GM19397 (cell line): ENCODE data around the gene GALNTL6.
"Not testable (repeated sequence)": the region's sequence is repeated elsewhere in the genome, so short reads cannot be mapped to it uniquely, and the experiment has no call there.

ENCODE experiments used
- ATAC-seq: cut with Tn5 transposase; IDR thresholded peaks from one replicate; pipeline ENCODE4 v1.9.1; 2021; ENCODE audit warnings: mild to moderate bottlenecking, moderate library complexity; ENCODE audit not compliant: unreplicated experiment

The GALNTL6 gene

GRCh38 chr4:172709376-172709775 lies 896.2 kb downstream of the GALNTL6 start:
- ATAC-seq, result no peak

GRCh38 chr4:172716291-172716690 lies 903.1 kb downstream of the GALNTL6 start:
- ATAC-seq, result no peak

GRCh38 chr4:172721659-172722058 lies 908.5 kb downstream of the GALNTL6 start:
- no peak for ATAC-seq

- no peak for ATAC-seq
Measured at GRCh38 chr4:172725581-172725980, 912.4 kb downstream of the GALNTL6 start.

- ATAC-seq, result no peak
Measured at GRCh38 chr4:172726001-172726423, 912.8 kb downstream of the GALNTL6 start.

GRCh38 chr4:172727631-172728030 lies 914.4 kb downstream of the GALNTL6 start:
- ATAC-seq, result no peak

- not testable (repeated sequence) for ATAC-seq
Measured at GRCh38 chr4:172733645-172734044, 920.4 kb downstream of the GALNTL6 start.

GRCh38 chr4:172734555-172734954 lies 921.4 kb downstream of the GALNTL6 start:
- ATAC-seq, result no peak

- ATAC-seq, result no peak
Measured at GRCh38 chr4:172736046-172736445, 922.8 kb downstream of the GALNTL6 start.

- ATAC-seq, result peak; percentile 90
Measured at GRCh38 chr4:172740434-172740833, 927.2 kb downstream of the GALNTL6 start.

GRCh38 chr4:172750910-172751309 lies 937.7 kb downstream of the GALNTL6 start:
- ATAC-seq, result peak; percentile 91

GRCh38 chr4:172751550-172751949 lies 938.3 kb downstream of the GALNTL6 start:
- peak; percentile 14 for ATAC-seq

- ATAC-seq, result no peak
Measured at GRCh38 chr4:172758586-172759340, 945.6 kb downstream of the GALNTL6 start.

- ATAC-seq, result no peak
Measured at GRCh38 chr4:172760512-172760911, 947.3 kb downstream of the GALNTL6 start.

GRCh38 chr4:172762895-172763294 lies 949.7 kb downstream of the GALNTL6 start:
- ATAC-seq, result no peak

GRCh38 chr4:172770787-172771186 lies 957.6 kb downstream of the GALNTL6 start:
- ATAC-seq, result no peak

GRCh38 chr4:172772781-172773180 lies 959.6 kb downstream of the GALNTL6 start:
- no peak for ATAC-seq

- no peak for ATAC-seq
Measured at GRCh38 chr4:172776203-172776861, 963.1 kb downstream of the GALNTL6 start.

- no peak for ATAC-seq
Measured at GRCh38 chr4:172777729-172778431, 964.7 kb downstream of the GALNTL6 start.

GRCh38 chr4:172778583-172778982 lies 965.4 kb downstream of the GALNTL6 start:
- no peak for ATAC-seq

- ATAC-seq, result no peak
Measured at GRCh38 chr4:172780566-172781081, 967.4 kb downstream of the GALNTL6 start.
